Neutrophil (primary cell): ENCODE measurements around the gene ZFPL1.
A peak's percentile ranks its signal among the peaks of the same experiment; 100 is the strongest.

Source experiments
- H3K27ac ChIP-seq: fragments of 200-600 bp; sonication (generic); 2 replicates; pipeline ENCODE4 v1.5.1; 2016; ENCODE audit warnings: mild to moderate bottlenecking, moderate library complexity
- H3K27me3 ChIP-seq: fragments of 200-600 bp; sonication (generic); 2 replicates; pipeline ENCODE4 v1.6.0; 2016; ENCODE audit warnings: mild to moderate bottlenecking
- H3K36me3 ChIP-seq: fragments of 200-600 bp; sonication (generic); 2 replicates; pipeline ENCODE4 v1.5.1; 2017
- H3K4me1 ChIP-seq, 2 experiments: fragments of 200-600 bp in 1 of 2; sonication (generic) in 1 of 2; 1 replicate in 1 of 2; 2 replicates in 1 of 2; pipeline versions ENCODE4 v1.5.1 to v1.6.1; 2013 to 2016; ENCODE audit warnings: low read depth in 1 of 2, low read length in 1 of 2, mild to moderate bottlenecking in 1 of 2, moderate library complexity in 1 of 2; ENCODE audit not compliant: control insufficient read depth in 1 of 2, insufficient read depth in 1 of 2
- H3K4me3 ChIP-seq, 2 experiments: fragments of 200-600 bp in 1 of 2; sonication (generic) in 1 of 2; 1 replicate in 1 of 2; 2 replicates in 1 of 2; pipeline ENCODE4 v1.5.1; 2013 to 2016; ENCODE audit warnings: low read depth in 1 of 2, low read length in 1 of 2, mild to moderate bottlenecking in 1 of 2, moderate library complexity in 1 of 2
- H3K9me3 ChIP-seq: fragments of 200-600 bp; sonication (generic); 2 replicates; pipeline ENCODE4 v1.5.1; 2016
- CTCF ChIP-seq: fragments of 200-600 bp; sonication (generic); IDR thresholded peaks from 2 replicates; pipeline ENCODE4 v1.5.1; 2016; ENCODE audit warnings: antibody characterized with exemption

ZFPL1 gene

GRCh38 chr11:65131895-65132237 lies 47.8 kb downstream of the ZFPL1 start:
- H3K36me3 ChIP-seq: peaks cover 59% of the 10 kb centered on the region
- H3K27ac ChIP-seq: peak overlapping the region; percentile 95
- H3K9me3 ChIP-seq: no peaks in the 10 kb centered on the region
- no peaks in the 10 kb centered on the region for H3K27me3 ChIP-seq
- H3K4me3 ChIP-seq: no peak overlapping the region
- H3K4me1 ChIP-seq: peaks cover 34 to 38% of the 10 kb centered on the region in 2 experiments
- TF ChIP-seq CTCF: no peak

DNA sequence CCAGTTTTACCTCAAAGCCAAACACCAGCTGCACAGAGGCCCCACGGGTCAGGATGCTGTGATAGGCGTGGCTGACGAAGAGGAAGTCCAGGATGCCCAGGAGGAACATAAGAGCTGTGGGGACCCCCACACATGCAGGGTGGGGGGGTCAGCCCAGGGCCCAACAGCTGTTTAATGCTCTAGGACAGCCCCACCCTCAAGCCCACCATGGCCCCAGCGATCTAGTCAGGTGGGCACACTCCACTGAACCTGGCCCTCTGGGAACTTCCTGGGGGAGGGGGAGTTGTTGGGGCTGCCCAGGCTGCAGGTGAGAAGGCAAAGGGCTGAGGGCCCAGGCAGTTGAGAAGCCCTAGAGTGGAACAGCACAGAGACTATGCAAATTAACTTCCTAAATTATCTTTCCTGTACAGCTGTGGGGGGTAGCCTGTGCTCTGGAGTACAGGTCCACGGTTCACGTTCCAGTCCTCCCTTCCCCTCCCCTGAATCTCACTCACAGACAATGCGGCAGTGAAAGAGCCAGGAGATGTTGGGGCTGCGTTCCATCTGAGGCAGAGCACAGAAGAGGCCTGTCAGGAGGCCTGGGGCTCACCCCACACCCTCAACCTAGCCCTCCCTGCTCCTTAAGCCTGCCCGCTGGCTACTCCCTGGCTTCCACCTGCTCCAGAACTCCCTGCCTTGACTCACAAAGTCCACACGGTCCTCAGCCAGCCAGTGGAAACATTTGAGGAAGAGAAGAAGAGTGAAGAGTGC lies 48.4 kb downstream of the ZFPL1 start:
- Histone ChIP-seq H3K36me3 (peaks cover 54% of the 10 kb centered on the region), H3K4me1 (peaks cover 34 to 38% of the 10 kb centered on the region in 2 experiments), H3K27ac (peak overlapping the region; percentile 95), H3K4me3 (peak overlapping the region in 1 of 2 experiments; percentile 90), H3K27me3 (no peaks in the 10 kb centered on the region), H3K9me3 (no peaks in the 10 kb centered on the region)
- TF ChIP-seq CTCF: no peak

DNA sequence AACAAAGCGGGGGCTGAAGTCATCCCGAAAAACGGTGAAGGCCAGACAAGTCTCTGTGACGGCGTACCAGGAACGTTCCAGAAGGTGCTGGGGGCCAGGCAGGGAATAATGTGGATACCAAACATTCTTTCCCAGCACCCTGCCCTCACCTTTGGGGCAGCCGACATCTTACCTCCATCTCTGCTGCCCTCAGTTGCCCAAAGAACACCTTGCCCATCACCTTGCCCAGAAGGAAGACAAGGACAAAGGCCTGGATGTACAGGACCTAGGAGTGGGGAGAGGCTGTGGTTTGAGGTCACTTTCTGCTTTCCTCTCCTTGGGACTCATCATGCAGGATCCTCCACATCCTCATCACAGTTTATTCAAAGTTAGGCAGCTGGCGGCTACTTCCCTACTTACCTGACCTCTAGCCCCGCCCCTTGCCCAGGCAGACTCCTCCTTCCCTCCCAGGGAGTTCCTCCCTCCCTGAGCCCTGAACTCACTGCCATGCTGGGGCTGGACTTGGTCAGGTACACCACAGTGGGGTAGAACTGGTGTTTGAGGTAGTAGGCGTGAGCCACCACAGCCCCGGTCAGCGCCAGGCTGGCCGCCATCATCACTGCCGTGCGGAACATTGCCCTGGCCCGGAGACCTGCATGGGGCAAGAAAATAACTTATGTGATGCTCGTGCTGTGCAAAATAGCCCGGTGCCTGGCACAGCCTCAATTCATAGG lies 49.1 kb downstream of the ZFPL1 start:
- H3K4me3 ChIP-seq: peak overlapping the region; percentile 74 to 90
- H3K27me3 ChIP-seq: no peaks in the 10 kb centered on the region
- H3K9me3 ChIP-seq: no peaks in the 10 kb centered on the region
- TF ChIP-seq CTCF: no peak
- H3K36me3 ChIP-seq: peaks cover 47% of the 10 kb centered on the region
- H3K27ac ChIP-seq: peak overlapping the region; percentile 95
- peaks cover 34 to 38% of the 10 kb centered on the region in 2 experiments for H3K4me1 ChIP-seq

DNA sequence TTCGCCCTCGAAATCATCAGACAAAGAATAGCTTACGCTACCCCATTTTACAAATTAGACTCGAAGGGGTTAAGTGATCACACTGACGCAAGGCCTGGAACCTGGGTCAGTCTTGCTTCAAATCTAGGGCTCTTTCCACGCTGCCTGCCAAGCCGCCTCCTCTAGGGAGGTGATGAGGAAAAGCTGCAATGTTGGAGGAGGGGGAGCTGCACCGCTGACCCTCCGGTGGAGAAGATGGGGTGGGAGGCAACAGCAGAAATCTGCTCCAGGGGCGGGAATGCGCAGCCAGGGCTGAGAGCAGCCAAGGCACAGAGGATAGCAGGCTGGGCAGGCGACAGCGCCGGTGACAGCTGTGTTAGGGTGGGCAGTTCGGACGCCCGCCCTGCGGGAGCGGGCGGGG lies 49.7 kb downstream of the ZFPL1 start:
- H3K27me3 ChIP-seq: no peaks in the 10 kb centered on the region
- TF ChIP-seq CTCF: no peak
- H3K9me3 ChIP-seq: no peaks in the 10 kb centered on the region
- H3K4me3 ChIP-seq: peak overlapping the region; percentile 74 to 90
- peak overlapping the region; percentile 95 for H3K27ac ChIP-seq
- H3K4me1 ChIP-seq: peaks cover 34 to 38% of the 10 kb centered on the region in 2 experiments
- peaks cover 41% of the 10 kb centered on the region for H3K36me3 ChIP-seq

DNA sequence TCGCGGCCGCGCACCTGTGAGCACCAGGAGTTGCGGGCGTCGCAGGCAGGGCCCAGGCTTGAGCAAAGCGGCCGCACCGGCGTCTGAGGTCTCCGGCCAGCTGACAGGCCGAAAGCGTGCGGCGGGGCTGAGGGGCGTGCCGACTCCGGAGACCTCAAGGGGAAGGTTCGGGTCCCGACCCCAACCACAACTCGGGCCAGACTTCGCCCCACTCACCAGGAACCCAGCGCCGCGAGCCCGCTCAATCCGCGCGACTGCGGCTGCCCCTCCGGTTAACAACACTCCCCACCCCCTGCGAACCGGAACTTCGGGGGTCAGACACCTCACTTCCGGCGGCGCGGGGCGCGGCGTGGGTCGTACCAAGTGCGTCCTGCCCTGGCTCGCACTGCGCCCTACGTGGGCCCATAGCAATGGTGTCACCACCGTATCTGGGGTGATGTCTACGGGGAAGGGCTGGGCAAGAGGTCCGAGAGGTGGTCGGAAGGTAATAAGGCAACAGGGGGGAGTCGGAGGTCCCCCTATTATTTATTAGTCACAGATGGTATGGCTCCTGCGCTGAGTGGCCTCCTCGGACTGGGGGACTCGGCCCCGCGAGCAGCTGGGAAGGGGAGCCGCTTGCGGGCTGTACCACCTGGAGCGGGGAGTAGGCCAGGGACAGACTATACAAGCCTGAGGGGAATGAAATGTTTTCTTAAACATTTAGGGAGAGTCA lies 50.4 kb downstream of the ZFPL1 start, which contains the start of gene SYVN1:
TSS of gene SYVN1 (minus strand) at position 280 of the 712 bp plus-strand sequence. CDS start 918 bp downstream, outside the sequence.
- H3K36me3 ChIP-seq: peaks cover 34% of the 10 kb centered on the region
- H3K9me3 ChIP-seq: no peaks in the 10 kb centered on the region
- H3K4me1 ChIP-seq: peaks cover 34 to 38% of the 10 kb centered on the region in 2 experiments
- no peaks in the 10 kb centered on the region for H3K27me3 ChIP-seq
- peak within 1 kb of the TSS; percentile 74 to 90 for H3K4me3 ChIP-seq
- peak; percentile 14 for TF ChIP-seq CTCF
- peak within 1 kb of the TSS; percentile 95 for H3K27ac ChIP-seq
